Muscle of arm (tissue), 12 donors: ENCODE measurements around the gene TIAM1. TPM values are rescaled to one million over a fixed set of nuclear protein-coding genes. Genes with fewer than 3 reads are reported as not detected.

Source experiments
- DNase-seq: peaks from one replicate; pipeline ENCODE4 v3.0.0-alpha.2; 2013
- polyA plus RNA-seq, 12 donors: library from polyadenylated mRNA; unstranded; fragments of 120-200 nt; gene quantifications; one replicate each; pipeline ENCODE4 v1.2.1, GENCODE V29; 2013; ENCODE audit not compliant: insufficient read length in 12 of 12

Gene TIAM1
- polyA plus RNA-seq, 12 donors: 8.7 to 27.6 (median 11.9) TPM; not detected in 1

DNA sequence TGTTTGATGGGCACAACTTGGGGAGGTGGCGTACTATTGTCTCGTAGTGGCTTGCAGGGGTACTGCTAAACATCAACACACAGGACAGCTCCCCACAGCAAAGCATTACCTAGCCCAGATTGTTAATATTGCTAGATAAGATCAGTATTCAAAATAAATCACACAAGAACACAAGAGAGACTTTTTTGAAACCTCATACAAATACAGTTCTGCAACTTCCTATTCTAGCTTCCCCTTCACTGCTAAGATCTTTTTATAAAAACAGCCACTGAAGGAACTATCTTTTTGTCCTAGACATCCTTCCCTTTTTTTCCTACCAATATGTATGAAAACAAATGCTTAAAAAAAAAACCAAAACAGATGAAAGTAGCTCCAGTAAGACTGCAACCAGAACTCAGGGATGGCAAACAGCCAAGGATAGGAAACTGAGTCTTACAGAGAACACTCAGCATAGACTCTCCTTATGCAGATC lies 167.9 kb downstream of the TIAM1 start:
- DNase-seq: no peak

DNA sequence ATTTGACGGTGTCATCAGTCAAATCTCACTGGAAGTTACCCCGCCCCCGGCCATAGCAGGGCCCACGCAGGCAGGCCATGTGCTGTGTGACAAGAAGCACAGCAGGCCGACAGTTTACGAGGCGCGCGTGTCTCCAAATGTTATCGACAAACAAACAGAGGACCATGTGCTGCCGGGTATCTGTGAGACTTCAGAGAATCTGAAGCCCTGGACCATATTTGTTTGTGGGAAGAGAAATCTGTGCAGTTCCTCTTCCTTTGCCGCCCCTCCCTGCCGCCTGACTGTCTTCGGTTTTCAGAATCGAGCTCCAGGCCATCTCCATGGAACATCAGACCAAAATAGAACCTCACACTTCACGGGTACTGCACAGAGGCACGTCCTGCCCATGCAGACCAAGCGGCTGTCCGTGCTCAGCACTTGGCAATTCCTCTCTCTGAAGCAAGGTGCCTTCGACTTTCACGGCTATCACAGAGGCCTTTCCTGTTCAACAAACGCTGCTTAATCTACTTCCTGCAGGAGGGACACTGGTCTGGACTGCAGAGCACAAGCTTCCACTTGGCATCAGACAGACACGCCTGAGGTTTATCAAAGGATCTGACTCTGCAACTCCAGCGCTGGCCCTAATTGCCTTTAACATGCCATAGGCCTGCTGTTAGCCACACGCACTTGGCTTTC lies 170.0 kb downstream of the TIAM1 start:
- no peak for DNase-seq

- DNase-seq: no peak
Measured at GRCh38 chr21:31172328-31172727, 171.7 kb downstream of the TIAM1 start.

DNA sequence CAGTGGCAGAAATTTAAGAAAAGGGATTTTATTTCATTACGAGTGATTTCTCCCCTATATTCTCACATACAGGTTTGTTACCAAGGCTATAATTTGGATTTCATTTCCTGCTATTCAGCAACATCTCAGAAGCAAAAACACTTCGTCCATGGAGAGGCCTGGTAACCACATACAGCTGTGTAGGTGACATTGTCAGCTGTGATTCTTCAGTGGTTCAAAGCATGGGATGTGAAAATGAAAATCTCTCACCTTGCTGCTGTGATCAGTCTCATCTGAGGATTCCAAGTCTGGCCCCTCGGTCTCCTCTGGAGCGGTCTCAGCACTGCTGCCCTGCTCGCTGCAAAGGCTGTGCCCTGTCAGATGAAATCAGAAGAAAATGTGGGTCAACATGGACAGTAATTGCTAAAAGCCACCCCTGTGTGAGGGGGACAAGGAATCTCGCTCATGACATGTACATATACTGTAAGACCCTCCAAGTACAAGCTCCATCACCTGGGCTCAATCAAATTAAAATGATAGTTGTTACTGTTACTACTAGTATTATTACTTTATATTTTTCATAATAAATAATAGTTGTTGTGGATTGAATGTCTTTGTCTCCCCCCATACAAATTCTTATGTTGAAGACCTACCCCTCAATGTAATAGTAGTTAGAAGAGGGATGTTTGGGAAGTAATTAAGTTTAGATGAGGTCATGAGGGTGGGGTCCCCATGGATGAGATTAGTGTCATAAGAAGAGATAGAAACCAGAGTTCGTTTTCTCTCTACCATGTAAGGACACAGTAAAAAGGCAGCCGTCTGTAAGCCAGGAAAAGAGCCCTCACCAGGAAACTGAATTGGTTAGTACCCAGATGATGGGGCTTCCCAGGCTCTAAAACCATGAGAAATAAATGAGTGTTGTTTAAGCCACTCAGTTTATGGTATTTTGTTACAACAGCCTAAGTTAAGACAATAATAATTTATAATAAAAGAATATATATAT lies 179.1 kb downstream of the TIAM1 start:
- DNase-seq: no peak

DNA sequence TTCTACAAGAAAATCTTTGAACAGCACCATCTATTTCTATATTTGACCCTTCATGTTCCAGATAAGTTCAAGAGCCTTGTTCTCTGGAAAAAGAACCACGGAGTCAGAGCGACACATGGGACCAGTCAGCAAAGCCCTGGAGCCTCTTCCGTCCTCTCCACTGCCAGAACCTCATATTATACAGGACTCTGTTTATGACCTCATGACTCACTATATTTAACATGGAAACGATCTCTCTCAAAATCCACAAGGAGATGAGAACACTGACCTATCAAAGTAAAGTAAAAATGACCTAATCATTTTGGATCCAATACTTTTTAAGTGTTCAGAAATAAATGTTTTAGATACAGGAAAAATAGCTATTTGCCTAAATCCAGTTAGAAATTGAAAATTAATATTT lies 181.2 kb downstream of the TIAM1 start:
- DNase-seq: no peak

- no peak for DNase-seq
Measured at GRCh38 chr21:31162079-31162699, 181.9 kb downstream of the TIAM1 start.

DNA sequence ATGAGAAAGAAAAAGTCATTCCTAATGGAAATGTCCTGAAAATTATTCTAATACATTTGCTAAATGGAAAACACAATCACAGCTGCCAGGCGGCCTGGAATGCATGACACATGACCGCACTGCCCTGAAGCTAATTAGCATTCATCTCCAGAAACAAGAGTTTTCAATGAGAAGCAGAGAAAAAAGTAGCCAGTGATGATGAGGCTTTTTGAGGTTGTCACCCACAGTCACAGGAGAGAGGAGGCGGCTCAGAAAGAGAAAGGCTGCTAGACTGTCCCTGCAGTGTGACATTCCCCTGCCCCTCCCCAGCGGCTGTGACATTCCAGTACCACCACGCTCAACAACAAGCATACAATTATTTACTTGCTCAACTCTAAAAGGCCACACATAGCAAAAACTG lies 182.9 kb downstream of the TIAM1 start:
- no peak for DNase-seq

- DNase-seq: no peak
Measured at GRCh38 chr21:31159808-31160207, 184.3 kb downstream of the TIAM1 start.

DNA sequence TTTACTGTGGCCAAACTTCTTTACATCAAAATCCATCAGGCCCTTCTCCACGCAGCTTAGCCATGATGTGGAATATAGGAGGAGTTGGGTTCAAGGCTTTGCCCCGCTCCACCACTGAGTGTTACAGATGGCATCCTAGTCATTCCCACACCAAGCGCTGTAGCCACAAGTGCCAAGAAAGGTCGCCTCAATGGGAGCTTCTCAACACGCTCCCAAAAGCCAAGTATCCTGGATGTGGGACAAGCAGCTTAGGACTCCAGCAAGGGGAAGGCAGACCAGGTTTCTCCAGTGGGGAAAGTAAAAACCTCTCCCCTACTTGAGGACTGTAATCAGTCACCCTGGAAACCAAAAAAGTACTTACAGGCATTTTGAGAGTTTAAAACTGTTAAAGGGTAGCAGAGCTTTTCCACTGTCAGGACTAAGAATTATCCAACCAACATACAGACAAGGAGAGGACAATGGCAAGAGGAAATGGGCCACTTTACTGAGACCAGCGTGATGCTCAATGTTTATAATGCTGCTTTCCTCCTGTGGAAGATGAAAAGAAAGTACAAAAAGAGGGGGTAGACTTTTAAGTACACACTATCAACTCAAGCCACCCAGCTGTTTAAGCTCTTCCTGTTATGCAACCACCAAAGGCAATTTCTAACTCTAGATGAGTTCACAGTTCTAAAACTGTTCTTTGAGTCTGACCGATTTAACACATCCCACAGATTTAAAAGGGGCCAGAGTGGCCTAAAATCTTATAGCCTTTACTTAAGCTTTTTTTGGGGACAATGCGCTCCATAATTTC lies 185.1 kb downstream of the TIAM1 start:
- no peak for DNase-seq

- DNase-seq: no peak
Measured at GRCh38 chr21:31157756-31158155, 186.3 kb downstream of the TIAM1 start.

- no peak for DNase-seq
Measured at GRCh38 chr21:31156662-31157061, 187.4 kb downstream of the TIAM1 start.

DNA sequence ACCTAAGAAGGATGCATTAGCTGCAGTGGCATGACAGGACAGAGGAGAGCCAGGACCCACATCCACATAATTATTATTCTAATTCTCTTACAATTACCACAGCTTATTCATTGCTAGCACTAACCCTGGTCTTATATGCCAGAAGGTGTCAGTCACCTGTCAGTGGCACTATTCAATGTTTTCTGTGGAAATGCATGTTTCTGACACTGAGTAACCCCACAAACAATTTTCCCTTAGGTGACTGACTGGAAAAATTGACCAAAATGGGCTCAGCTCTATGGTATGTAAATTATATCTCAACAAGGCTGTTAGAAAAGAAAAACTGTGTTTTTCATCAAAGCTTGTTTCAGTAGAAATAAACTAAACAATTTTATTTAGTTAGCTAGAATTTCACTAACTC lies 187.9 kb downstream of the TIAM1 start:
- DNase-seq: no peak

DNA sequence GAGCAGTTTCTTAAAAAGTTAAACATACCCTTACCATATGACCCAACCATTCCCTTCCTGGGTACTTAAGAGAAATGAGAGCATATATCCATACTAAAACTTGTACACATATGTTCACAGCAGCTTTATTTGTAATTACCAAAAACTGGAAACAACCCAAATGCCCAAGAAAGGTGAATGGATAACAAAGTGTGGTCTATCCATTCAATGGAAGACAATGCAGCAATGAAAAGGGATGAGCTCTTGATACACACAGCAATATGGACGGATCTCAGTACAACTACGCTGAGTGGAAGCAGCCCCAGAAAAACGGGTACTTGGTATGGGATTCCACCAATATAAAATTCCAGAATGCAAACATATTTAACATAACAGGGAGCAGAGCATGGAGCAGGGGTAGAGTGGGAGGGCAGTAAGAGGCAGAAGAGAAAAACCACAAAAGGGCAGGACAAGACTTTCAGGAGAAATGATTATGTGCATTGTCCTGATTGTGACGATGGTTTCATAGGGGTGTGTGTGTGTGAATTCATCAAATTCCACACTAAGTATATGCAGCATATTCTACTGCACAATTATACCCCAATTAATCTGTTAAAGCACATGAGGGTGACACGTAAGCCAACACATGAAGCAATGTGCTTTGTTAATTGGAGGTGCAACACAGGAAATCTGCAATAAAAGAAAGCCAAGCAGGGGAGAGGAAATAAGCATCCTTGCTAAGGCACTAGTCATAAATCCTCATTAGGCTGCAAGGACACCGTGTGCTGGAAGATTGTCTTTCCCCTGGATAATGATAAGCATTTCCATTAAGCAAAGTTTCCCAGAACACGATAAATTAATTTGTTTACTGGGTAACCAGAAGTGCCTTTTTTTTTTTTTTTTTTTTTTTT lies 192.7 kb downstream of the TIAM1 start:
- DNase-seq: no peak

- no peak for DNase-seq
Measured at GRCh38 chr21:31145274-31145673, 198.8 kb downstream of the TIAM1 start.

- no peak for DNase-seq
Measured at GRCh38 chr21:31143036-31143435, 201.0 kb downstream of the TIAM1 start.

- no peak for DNase-seq
Measured at GRCh38 chr21:31142600-31142999, 201.5 kb downstream of the TIAM1 start.

DNA sequence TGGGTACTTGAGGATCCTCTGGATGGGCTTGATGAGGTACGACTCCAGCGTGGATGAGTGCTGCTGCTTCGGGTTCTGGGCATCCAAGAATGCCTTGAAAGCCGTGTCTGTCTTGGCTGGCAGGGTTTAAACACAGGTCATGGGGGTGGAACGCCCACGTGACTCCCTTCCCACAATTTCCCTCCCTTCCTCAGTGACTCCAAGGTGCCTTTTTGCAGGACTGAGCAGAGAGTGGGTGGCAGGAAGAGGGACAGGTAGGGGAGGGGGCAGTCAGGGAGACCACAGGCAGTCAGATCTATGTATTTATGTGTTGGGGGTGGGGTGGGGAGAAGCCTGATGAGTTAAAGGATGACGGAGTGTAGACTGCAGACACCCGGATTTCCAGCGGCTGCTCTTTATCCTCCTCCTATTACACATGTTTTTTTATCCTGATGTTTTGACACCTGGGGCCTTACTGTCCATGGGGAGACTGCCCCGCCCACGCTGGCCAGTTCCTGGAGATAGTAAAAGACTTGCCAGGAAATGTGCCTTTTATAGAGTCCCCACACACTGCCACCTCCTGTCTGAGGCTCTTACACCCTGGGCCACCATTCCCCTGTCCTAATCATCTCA lies 202.6 kb downstream of the TIAM1 start:
- DNase-seq: no peak

DNA sequence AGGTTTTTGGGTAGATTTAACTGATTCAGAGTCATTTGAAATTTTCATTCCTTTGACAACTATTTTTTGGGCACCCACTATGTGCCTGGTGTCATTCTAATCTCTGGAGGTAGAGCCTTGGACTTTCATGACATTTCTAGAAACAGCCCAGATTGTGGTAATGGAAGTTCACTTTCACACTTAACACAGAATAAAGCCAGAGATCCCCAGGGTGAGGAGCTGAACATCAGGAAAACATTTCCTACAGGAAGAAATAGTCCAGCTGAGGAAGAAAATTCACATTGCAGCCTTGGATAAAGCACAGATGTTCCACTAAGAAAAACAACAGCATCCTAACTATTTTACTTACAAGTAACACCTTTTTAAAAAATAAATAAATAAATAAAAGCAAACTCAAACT lies 203.4 kb downstream of the TIAM1 start:
- DNase-seq: no peak

- DNase-seq: no peak
Measured at GRCh38 chr21:31140025-31140424, 204.0 kb downstream of the TIAM1 start.

GRCh38 chr21:31137960-31138359 lies 206.1 kb downstream of the TIAM1 start:
- no peak for DNase-seq
